ENCODE results near the gene SH3PXD2B. TPM values are rescaled to one million over a fixed set of nuclear protein-coding genes. Genes with fewer than 3 reads are reported as not detected.

The SH3PXD2B gene
- total and polyA plus RNA-seq, 2 donors (not counting 1 experiment from before 2014, with no cell fraction given) = 12.6 to 21.1 TPM

DNA sequence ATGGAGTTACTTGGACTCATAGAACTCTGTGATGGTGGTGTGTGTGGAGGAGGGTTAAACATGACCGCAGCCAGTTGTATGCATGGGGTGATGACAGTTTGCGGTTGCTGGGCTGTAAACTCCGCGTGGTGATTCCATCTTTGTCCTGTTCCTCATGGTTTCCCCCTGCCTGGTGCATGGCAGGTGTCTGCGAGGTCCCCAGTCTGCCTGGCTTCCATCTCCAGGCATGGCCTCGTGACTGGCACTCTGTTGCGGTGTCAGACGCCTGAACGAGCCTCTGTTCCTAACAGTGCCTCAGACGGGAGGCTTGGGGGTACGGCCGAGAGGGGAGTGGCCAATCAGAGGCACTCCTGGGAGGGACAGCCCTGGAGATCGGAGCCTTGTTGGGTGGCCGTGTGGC lies 33.9 kb upstream of the SH3PXD2B start:
- TF ChIP-seq, protein P1, sequence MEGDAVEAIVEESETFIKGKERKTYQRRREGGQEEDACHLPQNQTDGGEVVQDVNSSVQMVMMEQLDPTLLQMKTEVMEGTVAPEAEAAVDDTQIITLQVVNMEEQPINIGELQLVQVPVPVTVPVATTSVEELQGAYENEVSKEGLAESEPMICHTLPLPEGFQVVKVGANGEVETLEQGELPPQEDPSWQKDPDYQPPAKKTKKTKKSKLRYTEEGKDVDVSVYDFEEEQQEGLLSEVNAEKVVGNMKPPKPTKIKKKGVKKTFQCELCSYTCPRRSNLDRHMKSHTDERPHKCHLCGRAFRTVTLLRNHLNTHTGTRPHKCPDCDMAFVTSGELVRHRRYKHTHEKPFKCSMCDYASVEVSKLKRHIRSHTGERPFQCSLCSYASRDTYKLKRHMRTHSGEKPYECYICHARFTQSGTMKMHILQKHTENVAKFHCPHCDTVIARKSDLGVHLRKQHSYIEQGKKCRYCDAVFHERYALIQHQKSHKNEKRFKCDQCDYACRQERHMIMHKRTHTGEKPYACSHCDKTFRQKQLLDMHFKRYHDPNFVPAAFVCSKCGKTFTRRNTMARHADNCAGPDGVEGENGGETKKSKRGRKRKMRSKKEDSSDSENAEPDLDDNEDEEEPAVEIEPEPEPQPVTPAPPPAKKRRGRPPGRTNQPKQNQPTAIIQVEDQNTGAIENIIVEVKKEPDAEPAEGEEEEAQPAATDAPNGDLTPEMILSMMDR (conservative IDR thresholded peaks at IDR 0.05 in 1 of 2, IDR thresholded peaks at IDR 0.05 in 1 of 2; ENCODE audit: low read depth in 1 of 2, low read length in 2 of 2) = no peak
- no peak for TF ChIP-seq EZH2 (IDR thresholded peaks at IDR 0.05; ENCODE audit: low read length, missing control alignments)
- Histone ChIP-seq H3K4me1 (ENCODE audit: control insufficient read depth, extremely low read depth, insufficient read depth, low read length) (no peaks in the 10 kb centered on the region), H2AFZ (ENCODE audit: low read length) (no peak overlapping the region), H4K20me1 (ENCODE audit: control insufficient read depth, extremely low read depth, insufficient read depth, low read length) (no peaks in the 10 kb centered on the region), H3K4me2 (ENCODE audit: extremely low read depth, insufficient read depth, low read length) (no peak overlapping the region), H3K9me3 (ENCODE audit: control insufficient read depth, insufficient read depth, low read depth, low read length) (no peaks in the 10 kb centered on the region), H3K9ac (ENCODE audit: insufficient read depth, low read length) (no peak overlapping the region), H3K79me2 (ENCODE audit: control insufficient read depth, insufficient read depth, low read length) (no peaks in the 10 kb centered on the region), H3K4me3 (replicated peaks in 1 of 4; ENCODE audit: control extremely low read depth in 1 of 4, insufficient read depth in 1 of 4, low read depth in 3 of 4, low read length in 4 of 4) (no peak overlapping the region), H3K36me3 (ENCODE audit: control insufficient read depth, insufficient read depth, low read length) (no peaks in the 10 kb centered on the region), H3K27ac (ENCODE audit: insufficient read depth, low read length) (no peak overlapping the region), H3K27me3 (ENCODE audit: control insufficient read depth, insufficient read depth, low read length) (peaks cover 4% of the 10 kb centered on the region)
- no peak for DNase-seq (ENCODE audit: low read depth in 2 of 2)

DNA sequence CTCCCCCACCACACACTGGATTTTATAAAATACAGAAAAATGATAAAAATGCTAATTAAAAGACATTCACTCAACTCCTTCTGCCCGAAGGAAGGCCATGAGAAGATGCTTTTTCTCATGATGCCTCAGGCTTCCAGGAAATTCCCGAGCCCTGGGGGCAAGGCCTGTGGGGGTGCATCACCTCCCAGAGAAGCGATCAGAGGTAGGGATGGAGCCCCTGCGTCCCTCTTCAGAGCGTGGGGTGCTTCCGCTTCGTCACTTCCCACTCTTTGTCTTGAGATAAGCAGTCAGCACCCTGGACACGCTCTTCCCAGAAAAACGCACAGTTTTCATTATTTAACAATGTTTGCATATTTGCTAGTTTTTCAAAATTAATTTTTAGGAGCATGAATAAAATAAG lies 33.3 kb upstream of the SH3PXD2B start:
- H3K27ac ChIP-seq (ENCODE audit: insufficient read depth, low read length) = no peak overlapping the region
- no peaks in the 10 kb centered on the region for H4K20me1 ChIP-seq (ENCODE audit: control insufficient read depth, extremely low read depth, insufficient read depth, low read length)
- DNase-seq (ENCODE audit: low read depth in 2 of 2) = no peak
- no peaks in the 10 kb centered on the region for H3K9me3 ChIP-seq (ENCODE audit: control insufficient read depth, insufficient read depth, low read depth, low read length)
- no peaks in the 10 kb centered on the region for H3K79me2 ChIP-seq (ENCODE audit: control insufficient read depth, insufficient read depth, low read length)
- no peaks in the 10 kb centered on the region for H3K36me3 ChIP-seq (ENCODE audit: control insufficient read depth, insufficient read depth, low read length)
- no peaks in the 10 kb centered on the region for H3K4me1 ChIP-seq (ENCODE audit: control insufficient read depth, extremely low read depth, insufficient read depth, low read length)
- no peaks in the 10 kb centered on the region for H3K27me3 ChIP-seq (ENCODE audit: control insufficient read depth, insufficient read depth, low read length)
- H3K9ac ChIP-seq (ENCODE audit: insufficient read depth, low read length) = no peak overlapping the region
- TF ChIP-seq EZH2 (IDR thresholded peaks at IDR 0.05; ENCODE audit: low read length, missing control alignments) = no peak
- TF ChIP-seq, protein P1 (conservative IDR thresholded peaks at IDR 0.05 in 1 of 2, IDR thresholded peaks at IDR 0.05 in 1 of 2; ENCODE audit: low read depth in 1 of 2, low read length in 2 of 2) = no peak
- no peak overlapping the region for H3K4me2 ChIP-seq (ENCODE audit: extremely low read depth, insufficient read depth, low read length)
- H3K4me3 ChIP-seq (replicated peaks in 1 of 4; ENCODE audit: control extremely low read depth in 1 of 4, insufficient read depth in 1 of 4, low read depth in 3 of 4, low read length in 4 of 4) = no peak overlapping the region
- no peak overlapping the region for H2AFZ ChIP-seq (ENCODE audit: low read length)

DNA sequence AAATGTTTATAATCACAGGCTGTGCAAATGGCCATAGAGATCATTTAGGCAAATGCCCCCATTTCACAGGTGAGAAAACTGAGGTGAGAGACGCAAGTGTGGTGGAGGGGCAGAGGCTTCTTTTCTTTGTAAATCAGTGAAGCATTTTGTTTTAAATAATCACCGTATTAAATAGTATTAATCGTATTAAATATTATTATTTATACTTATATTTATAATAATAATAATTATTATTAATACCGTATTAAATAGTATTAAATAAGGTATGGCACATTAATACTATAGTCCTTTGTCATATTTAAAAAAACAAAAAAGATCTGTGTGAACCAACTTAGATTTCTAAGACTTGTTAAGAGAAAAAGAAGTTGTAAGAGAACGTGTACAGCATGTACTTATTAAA lies 32.6 kb upstream of the SH3PXD2B start:
- H3K4me2 ChIP-seq (ENCODE audit: extremely low read depth, insufficient read depth, low read length) = no peak overlapping the region
- no peak for TF ChIP-seq EZH2 (IDR thresholded peaks at IDR 0.05; ENCODE audit: low read length, missing control alignments)
- TF ChIP-seq, protein P1 (conservative IDR thresholded peaks at IDR 0.05 in 1 of 2, IDR thresholded peaks at IDR 0.05 in 1 of 2; ENCODE audit: low read depth in 1 of 2, low read length in 2 of 2) = no peak
- H3K9ac ChIP-seq (ENCODE audit: insufficient read depth, low read length) = no peak overlapping the region
- no peaks in the 10 kb centered on the region for H3K79me2 ChIP-seq (ENCODE audit: control insufficient read depth, insufficient read depth, low read length)
- H4K20me1 ChIP-seq (ENCODE audit: control insufficient read depth, extremely low read depth, insufficient read depth, low read length) = no peaks in the 10 kb centered on the region
- H3K27me3 ChIP-seq (ENCODE audit: control insufficient read depth, insufficient read depth, low read length) = no peaks in the 10 kb centered on the region
- DNase-seq (ENCODE audit: low read depth in 2 of 2) = no peak
- no peaks in the 10 kb centered on the region for H3K9me3 ChIP-seq (ENCODE audit: control insufficient read depth, insufficient read depth, low read depth, low read length)
- no peak overlapping the region for H2AFZ ChIP-seq (ENCODE audit: low read length)
- no peaks in the 10 kb centered on the region for H3K4me1 ChIP-seq (ENCODE audit: control insufficient read depth, extremely low read depth, insufficient read depth, low read length)
- H3K4me3 ChIP-seq (replicated peaks in 1 of 4; ENCODE audit: control extremely low read depth in 1 of 4, insufficient read depth in 1 of 4, low read depth in 3 of 4, low read length in 4 of 4) = no peak overlapping the region
- H3K27ac ChIP-seq (ENCODE audit: insufficient read depth, low read length) = no peak overlapping the region
- no peaks in the 10 kb centered on the region for H3K36me3 ChIP-seq (ENCODE audit: control insufficient read depth, insufficient read depth, low read length)
